Measurements from ENCODE around the gene GALNT1. TPM values are rescaled to one million over a fixed set of nuclear protein-coding genes. Genes with fewer than 3 reads are reported as not detected.

Gene GALNT1
- total and polyA plus RNA-seq, 2 experiments from 2014 or later: 47.4 to 110 TPM

- no peak overlapping the region for H3K4me3 ChIP-seq
Measured at GRCh38 chr18:35728676-35729075, 147.1 kb downstream of the GALNT1 start.

DNA sequence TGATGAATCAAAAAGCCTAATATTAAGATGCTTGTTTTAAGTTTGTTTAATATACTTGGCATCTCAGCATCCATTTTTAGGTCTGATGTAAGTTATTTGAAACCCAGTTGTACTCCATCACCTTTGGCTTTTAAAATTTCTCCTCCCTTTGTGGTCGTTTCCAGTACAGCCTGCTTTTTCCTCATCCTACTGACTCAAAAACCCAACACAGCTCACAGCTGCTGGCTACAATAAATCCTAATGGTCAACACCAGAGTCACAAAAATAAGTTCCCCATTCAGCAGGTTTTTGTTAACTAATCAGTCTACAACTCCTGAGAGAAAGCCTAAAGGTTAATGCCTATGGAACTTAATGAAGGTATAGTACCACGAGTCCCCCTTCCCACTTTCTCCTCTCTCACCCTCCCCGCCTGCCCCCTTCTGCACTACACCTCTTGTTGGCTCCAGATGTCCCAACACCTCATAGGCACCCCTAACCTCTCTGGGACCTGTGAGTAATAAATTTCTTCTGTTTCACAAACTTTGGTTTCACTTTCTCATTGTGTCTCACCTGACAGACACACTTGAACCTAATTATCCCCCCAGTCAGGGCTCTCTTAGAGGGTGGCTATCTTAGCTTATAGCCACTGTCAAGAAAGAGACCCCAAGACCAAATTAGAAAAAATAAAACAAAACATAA is 148.6 kb downstream of the GALNT1 start:
- no peak overlapping the region for H3K27ac ChIP-seq
- no peaks in the 10 kb centered on the region for H3K36me3 ChIP-seq
- TF ChIP-seq, protein P1, sequence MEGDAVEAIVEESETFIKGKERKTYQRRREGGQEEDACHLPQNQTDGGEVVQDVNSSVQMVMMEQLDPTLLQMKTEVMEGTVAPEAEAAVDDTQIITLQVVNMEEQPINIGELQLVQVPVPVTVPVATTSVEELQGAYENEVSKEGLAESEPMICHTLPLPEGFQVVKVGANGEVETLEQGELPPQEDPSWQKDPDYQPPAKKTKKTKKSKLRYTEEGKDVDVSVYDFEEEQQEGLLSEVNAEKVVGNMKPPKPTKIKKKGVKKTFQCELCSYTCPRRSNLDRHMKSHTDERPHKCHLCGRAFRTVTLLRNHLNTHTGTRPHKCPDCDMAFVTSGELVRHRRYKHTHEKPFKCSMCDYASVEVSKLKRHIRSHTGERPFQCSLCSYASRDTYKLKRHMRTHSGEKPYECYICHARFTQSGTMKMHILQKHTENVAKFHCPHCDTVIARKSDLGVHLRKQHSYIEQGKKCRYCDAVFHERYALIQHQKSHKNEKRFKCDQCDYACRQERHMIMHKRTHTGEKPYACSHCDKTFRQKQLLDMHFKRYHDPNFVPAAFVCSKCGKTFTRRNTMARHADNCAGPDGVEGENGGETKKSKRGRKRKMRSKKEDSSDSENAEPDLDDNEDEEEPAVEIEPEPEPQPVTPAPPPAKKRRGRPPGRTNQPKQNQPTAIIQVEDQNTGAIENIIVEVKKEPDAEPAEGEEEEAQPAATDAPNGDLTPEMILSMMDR (IDR thresholded peaks at IDR 0.05; ENCODE audit: low read depth, low read length): no peak
- H3K4me3 ChIP-seq: no peak overlapping the region
- DNase-seq (ENCODE audit: low read depth in 1 of 2, low spot score in 1 of 2): no peak
- H3K9me3 ChIP-seq (ENCODE audit: low read depth): no peaks in the 10 kb centered on the region
- no peaks in the 10 kb centered on the region for H3K27me3 ChIP-seq
- no peaks in the 10 kb centered on the region for H3K4me1 ChIP-seq (ENCODE audit: low read depth)

More at GRCh38 chr18:35728676-35729075, 147.1 kb downstream of the GALNT1 start:
- Histone ChIP-seq H3K27ac (no peak overlapping the region), H3K36me3 (no peaks in the 10 kb centered on the region), H3K4me1 (ENCODE audit: low read depth) (no peaks in the 10 kb centered on the region), H3K9me3 (ENCODE audit: low read depth) (no peaks in the 10 kb centered on the region), H3K27me3 (no peaks in the 10 kb centered on the region)
- peak in 1 of 2 donors; percentile 24 for DNase-seq (ENCODE audit: low read depth in 1 of 2, low spot score in 1 of 2)
- TF ChIP-seq, protein P1 (IDR thresholded peaks at IDR 0.05; ENCODE audit: low read depth, low read length): no peak

DNA sequence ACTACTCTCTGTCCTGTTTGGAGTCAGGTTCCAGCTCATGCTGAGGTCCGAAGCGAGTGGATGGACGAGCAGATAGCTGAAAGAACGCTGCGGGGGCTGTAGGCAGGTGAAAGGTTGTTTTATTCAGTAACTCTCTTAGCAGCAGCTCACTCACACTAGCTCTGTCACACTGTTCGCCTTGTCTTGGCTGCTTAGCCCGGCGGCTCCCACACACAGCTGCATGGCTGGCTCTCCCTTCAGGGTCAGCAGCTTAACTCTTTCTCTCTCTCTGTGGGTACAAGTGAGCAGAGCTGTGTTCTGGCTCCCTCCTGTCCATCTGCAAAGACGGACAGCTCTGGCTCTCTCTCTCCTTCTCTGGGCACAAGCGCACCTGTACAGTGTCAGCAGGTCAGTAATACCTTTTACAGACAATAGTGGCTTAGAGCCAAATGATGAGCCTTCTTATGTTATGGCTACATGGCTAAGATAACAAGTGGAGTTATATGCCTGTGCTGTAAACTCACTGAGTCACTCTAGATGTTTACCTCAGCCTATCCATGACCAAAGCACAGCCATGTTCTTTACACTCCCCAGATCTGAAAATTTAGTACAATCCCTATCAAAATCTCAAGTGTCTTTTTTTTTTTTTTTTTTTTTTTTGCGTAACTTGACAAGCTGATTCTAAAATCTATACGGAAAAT is 149.3 kb downstream of the GALNT1 start:
- H3K27ac ChIP-seq: no peak overlapping the region
- no peaks in the 10 kb centered on the region for H3K4me1 ChIP-seq (ENCODE audit: low read depth)
- peak in 1 of 2 donors; percentile 81 for DNase-seq (ENCODE audit: low read depth in 1 of 2, low spot score in 1 of 2)
- H3K9me3 ChIP-seq (ENCODE audit: low read depth): no peaks in the 10 kb centered on the region
- H3K4me3 ChIP-seq: no peak overlapping the region
- H3K27me3 ChIP-seq: no peaks in the 10 kb centered on the region
- no peaks in the 10 kb centered on the region for H3K36me3 ChIP-seq
- TF ChIP-seq, protein P1 (IDR thresholded peaks at IDR 0.05; ENCODE audit: low read depth, low read length): no peak

- no peaks in the 10 kb centered on the region for H3K4me1 ChIP-seq (ENCODE audit: low read depth)
- H3K27me3 ChIP-seq: no peaks in the 10 kb centered on the region
- H3K27ac ChIP-seq: no peak overlapping the region
- TF ChIP-seq, protein P1 (IDR thresholded peaks at IDR 0.05; ENCODE audit: low read depth, low read length): no peak
- no peaks in the 10 kb centered on the region for H3K9me3 ChIP-seq (ENCODE audit: low read depth)
- H3K4me3 ChIP-seq: no peak overlapping the region
- H3K36me3 ChIP-seq: no peaks in the 10 kb centered on the region
- no peak for DNase-seq (ENCODE audit: low read depth in 1 of 2, low spot score in 1 of 2)
Measured at GRCh38 chr18:35731701-35732100, 150.2 kb downstream of the GALNT1 start.

DNA sequence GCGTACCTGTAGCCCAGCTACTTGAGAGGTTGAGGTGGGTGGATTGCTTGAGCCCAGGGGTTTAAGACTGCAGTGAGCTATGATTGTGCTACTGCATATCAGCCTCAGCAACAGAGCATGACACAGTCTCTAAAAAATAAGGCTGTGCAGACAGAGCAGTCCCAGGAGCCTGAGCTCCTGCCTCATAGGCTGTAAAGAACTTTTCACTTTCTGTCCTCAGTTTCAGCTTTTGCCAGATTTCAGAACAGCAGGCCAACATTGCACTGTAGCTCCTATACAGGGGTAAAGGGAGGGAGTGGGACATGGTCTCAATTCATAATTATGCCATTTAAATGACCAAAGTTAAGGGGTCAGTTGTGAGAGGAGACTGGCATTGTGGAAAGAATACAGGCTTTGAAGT is 150.6 kb downstream of the GALNT1 start:
- H3K4me1 ChIP-seq (ENCODE audit: low read depth): no peaks in the 10 kb centered on the region
- no peaks in the 10 kb centered on the region for H3K9me3 ChIP-seq (ENCODE audit: low read depth)
- H3K27ac ChIP-seq: no peak overlapping the region
- H3K27me3 ChIP-seq: no peaks in the 10 kb centered on the region
- TF ChIP-seq, protein P1 (IDR thresholded peaks at IDR 0.05; ENCODE audit: low read depth, low read length): no peak
- no peak overlapping the region for H3K4me3 ChIP-seq
- no peaks in the 10 kb centered on the region for H3K36me3 ChIP-seq
- DNase-seq (ENCODE audit: low read depth in 1 of 2, low spot score in 1 of 2): no peak

All from cardiac muscle cell (in vitro differentiated cells and primary cell).